ENCODE data around the gene GOPC.
"Not testable (repeated sequence)": the region's sequence is repeated elsewhere in the genome, so short reads cannot be mapped to it uniquely, and the experiment has no call there.

GOPC gene

DNA sequence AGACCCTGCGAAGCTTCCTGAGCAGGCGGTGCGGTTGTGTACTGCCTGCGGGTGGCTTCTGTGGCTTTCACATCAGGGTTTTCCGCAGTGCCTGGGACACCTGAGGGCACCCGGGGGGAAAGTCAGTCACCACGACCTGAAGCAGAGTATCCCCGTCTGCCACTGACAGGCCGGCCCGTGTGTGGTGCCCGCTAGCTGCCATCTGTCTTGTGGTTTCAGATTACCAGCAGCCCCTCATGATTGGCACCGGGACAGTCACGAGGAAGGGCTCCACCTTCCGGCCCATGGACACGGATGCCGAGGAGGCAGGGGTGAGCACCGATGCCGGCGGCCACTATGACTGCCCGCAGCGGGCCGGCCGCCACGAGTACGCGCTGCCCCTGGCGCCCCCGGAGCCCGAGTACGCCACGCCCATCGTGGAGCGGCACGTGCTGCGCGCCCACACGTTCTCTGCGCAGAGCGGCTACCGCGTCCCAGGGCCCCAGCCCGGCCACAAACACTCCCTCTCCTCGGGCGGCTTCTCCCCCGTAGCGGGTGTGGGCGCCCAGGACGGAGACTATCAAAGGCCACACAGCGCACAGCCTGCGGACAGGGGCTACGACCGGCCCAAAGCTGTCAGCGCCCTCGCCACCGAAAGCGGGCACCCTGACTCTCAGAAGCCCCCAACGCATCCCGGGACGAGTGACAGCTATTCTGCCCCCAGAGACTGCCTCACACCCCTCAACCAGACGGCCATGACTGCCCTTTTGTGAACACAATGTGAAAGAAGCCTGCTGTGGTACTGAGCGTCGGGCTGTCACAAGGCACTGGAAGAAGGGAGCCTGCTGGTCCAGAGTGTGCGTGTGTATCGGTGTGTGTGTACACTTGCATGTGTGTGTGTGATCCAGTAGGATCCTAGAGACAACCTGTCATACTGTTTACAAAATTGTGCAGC is 54.4 kb downstream of the GOPC start:
- DNase-seq = peak; percentile 34

GRCh38 chr6:117546674-117547073 is 55.6 kb downstream of the GOPC start:
- no peak for DNase-seq

- no peak for DNase-seq
Measured at GRCh38 chr6:117545161-117545595, 57.1 kb downstream of the GOPC start.

GRCh38 chr6:117544716-117545115 is 57.6 kb downstream of the GOPC start:
- no peak for DNase-seq

GRCh38 chr6:117542493-117542892 is 59.8 kb downstream of the GOPC start:
- DNase-seq = no peak

DNA sequence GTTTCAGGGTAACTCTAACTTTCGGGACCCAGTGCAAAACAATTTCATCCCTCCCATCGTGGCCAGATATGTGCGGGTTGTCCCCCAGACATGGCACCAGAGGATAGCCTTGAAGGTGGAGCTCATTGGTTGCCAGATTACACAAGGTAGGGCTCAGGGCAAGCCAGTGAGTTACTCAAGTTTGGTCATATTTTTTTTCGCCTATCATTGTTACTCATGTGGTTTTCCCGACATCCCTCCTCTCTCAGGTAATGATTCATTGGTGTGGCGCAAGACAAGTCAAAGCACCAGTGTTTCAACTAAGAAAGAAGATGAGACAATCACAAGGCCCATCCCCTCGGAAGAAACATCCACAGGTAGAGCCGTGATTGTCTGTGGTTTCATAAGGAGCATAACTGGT is 61.6 kb downstream of the GOPC start:
- no peak for DNase-seq

- no peak for DNase-seq
Measured at GRCh38 chr6:117538615-117539014, 63.7 kb downstream of the GOPC start.

- DNase-seq = no peak
Measured at GRCh38 chr6:117536317-117536716, 66.0 kb downstream of the GOPC start.

DNA sequence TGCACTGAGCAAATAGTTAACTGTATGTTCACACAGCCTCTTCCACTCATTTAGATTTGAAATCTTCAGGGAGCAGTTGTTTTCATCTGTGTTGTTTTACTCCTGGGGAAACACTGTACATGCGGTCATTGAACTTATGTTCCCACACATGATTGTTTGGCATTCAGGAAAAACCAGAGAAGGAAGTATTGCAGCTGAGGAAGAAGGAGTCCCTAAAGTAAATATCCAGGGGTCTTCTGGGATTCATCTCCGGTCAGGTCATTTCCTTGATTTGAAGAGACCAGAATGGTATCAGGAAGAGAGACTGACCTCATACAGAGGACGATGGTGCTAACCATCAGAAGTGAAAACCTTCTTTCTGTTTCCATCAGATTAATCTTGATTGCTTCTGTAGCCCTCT is 67.3 kb downstream of the GOPC start:
- no peak for DNase-seq

DNA sequence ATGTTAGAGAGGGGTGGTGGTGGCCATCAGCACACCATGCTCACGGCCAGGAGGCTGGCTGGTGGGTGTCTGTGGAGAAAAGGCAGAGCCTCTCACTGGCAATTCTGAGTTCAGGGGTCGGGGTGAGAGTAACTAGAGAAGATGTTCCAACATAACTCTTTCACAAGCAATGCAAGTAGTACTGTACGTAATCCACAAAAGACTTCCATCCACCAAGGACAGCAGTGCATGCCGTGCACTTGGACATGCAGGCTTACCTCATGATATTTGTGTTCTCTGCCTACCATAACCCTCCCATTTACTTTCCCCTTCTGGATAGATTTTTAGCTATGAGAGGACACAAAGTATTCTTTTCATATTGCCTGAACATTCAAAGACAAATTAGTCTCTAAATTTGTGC is 68.5 kb downstream of the GOPC start:
- no peak for DNase-seq

DNA sequence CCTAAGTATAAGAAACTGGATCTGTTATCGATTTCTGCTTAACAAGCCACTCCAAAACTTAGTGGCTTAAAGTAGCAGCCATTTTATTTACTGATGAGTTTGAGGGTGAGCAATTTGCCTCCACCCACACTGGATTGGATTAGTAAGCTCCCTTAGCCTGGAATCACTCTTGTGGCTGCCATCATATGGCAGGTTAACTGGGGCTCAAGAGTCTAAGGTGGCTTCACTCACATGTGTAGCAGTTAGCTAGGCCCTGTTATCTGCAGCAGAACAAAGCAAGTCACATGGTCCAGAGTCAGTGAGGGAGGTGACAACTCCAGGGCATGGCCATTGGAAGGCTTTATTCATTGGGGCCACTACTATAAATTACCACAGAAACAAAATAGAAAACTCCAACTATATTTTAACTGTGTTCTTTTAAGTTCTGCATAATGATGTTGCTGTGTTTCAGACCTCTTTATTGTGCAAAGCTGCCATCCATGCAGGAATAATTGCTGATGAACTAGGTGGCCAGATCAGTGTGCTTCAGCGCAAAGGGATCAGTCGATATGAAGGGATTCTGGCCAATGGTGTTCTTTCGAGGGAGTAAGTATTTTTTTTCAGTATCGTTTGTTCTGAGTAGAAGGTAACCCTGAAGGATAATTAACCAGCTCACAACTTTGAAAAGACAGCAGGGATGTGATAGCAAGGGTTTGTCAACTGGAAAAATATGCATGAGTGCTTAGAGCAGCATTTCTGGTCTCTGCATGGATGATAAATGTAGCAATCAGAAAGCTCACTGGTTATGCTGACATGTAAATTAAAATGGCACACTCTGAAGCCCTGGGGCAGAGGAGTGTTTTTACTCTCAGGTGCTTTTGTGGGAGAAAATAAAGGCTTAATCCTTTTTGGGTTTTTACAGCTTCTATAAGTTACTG is 70.2 kb downstream of the GOPC start:
- DNase-seq = no peak

- DNase-seq = peak; percentile 11
Measured at GRCh38 chr6:117531346-117531745, 71.0 kb downstream of the GOPC start.

DNA sequence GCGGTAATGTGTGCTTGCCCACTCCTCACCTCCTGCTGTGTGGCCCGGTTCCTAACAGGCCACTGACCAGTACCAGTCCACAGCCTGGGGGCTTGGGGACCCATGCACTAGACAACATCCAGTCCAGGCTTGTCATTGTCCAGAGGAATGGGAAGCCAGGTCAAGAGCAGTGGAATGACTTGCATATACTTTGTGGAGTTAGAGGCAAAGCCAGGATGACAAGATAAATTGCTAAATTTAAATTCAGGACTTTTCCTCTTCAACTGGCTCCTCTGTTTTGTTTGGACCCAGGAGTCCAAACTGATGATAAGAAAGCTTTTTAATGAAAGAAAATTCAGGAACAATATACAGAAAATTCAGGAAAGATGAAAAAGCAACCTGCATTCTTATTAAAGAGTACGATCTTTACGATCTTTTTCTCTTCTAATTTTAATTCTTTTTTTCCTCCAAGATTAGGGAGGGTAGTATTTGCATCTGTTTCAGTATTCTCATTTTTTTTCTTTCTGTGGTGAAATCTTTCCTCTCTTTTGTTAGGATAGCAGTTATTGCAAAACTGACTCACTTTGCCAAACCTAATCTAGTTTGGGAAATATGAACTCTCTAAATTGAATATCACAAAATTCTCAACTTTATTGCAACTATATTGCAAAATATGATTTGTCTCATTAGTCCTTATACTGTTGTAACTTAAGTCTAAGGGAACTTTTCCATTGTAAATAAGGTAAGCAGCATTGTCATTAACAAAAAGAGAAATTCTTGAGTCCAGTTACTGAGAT is 71.7 kb downstream of the GOPC start:
- no peak for DNase-seq

DNA sequence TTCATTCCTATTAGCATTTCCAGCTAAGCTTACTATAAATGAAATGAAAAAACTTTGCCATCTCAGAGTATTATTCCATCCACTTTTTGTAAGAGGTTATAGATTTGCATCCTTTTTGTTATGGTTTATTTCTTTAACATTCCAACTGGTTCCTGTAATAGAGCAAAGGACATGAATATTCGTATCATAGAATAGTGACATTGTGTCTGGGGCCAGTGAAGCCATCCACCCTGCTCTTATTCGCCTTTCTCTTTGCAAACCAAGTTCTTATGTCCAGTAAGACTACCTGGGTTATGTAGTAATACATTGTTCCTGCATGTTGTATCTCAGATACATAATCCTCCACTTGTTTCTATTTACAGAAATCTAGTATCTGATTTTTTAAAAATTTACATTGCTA is 76.7 kb downstream of the GOPC start:
- no peak for DNase-seq

DNA sequence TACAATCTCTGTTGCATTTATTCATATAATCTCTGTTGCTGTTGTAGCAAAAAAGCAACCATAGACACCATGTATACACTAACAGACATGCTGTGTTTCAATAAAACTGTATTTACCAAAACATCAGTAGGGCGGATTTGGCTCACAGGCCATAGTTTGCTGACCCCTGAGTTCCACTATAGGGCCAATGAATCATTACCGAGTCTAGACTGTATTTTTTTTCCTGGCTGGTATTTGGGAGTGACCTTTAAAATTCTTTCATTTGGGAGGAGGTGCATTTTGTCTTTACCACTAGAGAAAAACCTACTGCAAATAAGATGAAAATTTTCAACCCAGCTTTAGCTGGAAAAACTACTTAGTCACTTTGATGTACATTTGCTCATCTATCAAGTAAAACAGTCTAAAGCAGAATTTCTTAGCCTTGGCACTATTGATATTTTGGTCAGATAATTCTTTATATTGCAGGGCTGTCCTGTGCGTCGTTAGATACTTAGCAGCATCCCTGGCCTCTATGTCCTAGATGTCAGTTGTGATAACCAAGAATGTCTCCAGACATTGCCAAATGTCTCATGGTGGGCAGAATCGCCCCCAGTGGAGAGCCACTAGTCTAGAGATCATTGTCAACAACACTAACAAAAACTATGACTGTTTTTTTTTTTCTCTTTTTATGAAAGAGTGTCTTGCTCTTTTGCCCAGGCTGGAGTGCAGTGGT is 80.4 kb downstream of the GOPC start:
- no peak for DNase-seq

DNA sequence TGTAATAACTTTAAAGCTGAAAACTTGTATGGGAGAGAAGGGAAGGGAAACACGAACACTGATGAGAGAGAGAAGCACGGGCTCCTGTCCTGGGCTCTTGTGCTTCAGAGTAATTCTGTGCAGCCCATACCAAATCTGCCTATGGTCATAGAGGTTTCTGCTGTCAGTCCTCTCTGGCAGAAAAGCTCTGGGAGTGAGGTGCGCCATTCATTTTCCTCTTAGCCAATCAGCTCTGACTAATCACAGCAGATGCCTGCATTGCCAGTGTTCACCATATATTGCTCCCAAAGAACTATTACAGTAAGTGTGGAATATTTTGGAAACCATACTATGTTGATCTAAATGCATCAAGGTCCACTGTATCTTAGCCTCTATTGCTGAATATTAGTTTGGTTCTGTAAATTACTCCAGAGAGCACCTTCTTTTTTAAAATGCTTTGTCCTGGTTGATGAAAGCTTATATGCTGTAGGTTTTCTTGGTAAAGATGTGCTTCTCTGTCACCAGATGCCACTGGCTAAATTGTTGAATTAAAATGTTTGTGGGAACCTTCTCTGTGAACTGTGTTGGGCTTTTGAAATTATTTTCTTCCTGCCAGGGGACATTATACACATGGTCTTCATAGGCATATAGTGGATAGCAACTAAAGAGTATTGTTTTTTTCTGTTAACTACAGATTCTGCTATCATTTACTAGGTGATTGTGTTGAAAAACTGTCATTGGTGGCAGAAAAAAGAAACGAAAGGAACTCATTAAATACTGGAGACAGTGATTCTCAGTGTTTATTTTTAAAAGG is 81.5 kb downstream of the GOPC start:
- no peak for DNase-seq

GRCh38 chr6:117518870-117519269 is 83.4 kb downstream of the GOPC start:
- no peak for DNase-seq

DNA sequence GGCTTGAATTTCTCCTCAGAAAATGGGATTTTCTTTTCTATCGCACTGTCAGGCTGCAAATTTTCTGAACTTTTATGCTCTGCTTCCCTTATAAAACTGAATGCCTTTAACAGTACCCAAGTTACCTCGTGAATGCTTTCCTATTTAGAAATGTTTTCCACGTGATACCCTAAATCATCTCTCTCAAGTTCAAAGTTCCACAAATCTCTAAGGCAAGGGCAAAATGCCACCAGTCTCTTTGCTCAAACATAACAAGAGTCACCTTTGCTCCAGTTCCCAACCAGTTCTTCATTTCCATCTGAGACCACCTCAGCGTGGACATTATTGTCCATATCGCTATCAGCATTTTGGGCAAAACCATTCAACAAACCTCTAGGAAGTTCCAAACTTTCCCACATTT is 84.3 kb downstream of the GOPC start:
- DNase-seq = not testable (repeated sequence)

DNA sequence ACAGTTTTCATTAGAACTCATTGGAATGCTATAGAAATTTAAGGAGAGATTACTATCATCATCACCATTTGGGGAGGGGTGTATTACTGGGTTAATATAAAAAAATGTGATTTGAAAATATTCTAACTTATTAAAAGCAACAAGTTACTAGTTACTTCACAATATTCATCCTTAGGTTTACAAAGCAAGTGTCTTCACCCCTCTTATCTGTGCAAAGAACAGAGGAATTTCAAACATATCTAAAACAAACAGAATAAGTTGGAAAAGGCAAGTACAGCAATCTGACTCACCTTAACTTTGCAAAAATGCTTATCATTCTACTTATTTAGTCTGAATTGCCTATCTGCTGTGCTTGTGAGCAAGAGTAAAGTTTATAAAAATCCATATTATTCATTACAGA is 87.0 kb downstream of the GOPC start:
- DNase-seq = no peak

DNA sequence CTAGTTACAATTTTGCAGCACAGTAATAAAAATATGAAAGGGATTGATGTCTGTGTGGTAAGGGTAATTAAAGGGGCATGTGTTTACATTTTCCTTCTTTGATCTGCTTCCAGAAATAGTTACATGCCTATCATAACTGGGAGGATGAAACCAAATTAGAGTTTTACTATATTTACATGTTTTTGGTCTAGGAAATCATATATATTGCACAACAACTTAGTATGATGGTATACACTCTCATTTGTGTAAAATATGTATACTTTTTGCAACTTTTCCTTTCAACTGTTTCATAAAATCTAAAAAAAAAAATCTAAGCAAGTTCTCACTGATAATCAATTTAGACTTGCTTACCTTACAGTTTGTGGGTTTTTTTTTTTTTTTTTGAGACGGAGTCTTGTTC is 87.7 kb downstream of the GOPC start:
- DNase-seq = no peak

GRCh38 chr6:117513778-117514365 is 88.4 kb downstream of the GOPC start:
- DNase-seq = no peak
